Keratinocyte (primary cell): Measurements from ENCODE around the gene AKAP6. TPM values are rescaled to one million over a fixed set of nuclear protein-coding genes. Genes with fewer than 3 reads are reported as not detected.

ENCODE experiments used
- DNase-seq: peaks from one replicate; pipeline ENCODE4 v3.0.0-alpha.2; 2011; ENCODE audit warnings: low read depth, missing footprints, low spot score
- FAIRE-seq: peaks from 2 replicates; lab custom pipeline; 2011; peaks lifted over from hg19 to GRCh38; lab: Jason Lieb, UNC
- H2AFZ ChIP-seq: 2 replicates; pipeline ENCODE4 v1.6.0; 2012; ENCODE audit warnings: low read length, control low read depth, inconsistent platforms; ENCODE audit not compliant: control insufficient read depth
- H3K27ac ChIP-seq: 2 replicates; pipeline ENCODE4 v1.5.1; 2011; ENCODE audit warnings: low read length; ENCODE audit not compliant: control insufficient read depth, insufficient read depth
- H3K27me3 ChIP-seq: 3 replicates; pipeline ENCODE4 v1.6.0; 2011; ENCODE audit warnings: low read length; ENCODE audit not compliant: control insufficient read depth, insufficient read depth; ENCODE audit errors: extremely low read depth
- H3K36me3 ChIP-seq, 2 experiments: 2 replicates in 1 of 2; 3 replicates in 1 of 2; pipeline ENCODE4 v1.5.1; 2011; ENCODE audit warnings: low read length in 2 of 2, mild to moderate bottlenecking in 1 of 2; ENCODE audit not compliant: control insufficient read depth in 2 of 2, insufficient read depth in 2 of 2; ENCODE audit errors: extremely low read depth in 1 of 2
- H3K4me1 ChIP-seq: 3 replicates; pipeline ENCODE4 v1.5.1; 2011; ENCODE audit warnings: low read length; ENCODE audit not compliant: control insufficient read depth, insufficient read depth; ENCODE audit errors: extremely low read depth
- H3K4me2 ChIP-seq: 3 replicates; pipeline ENCODE4 v1.6.0; 2011; ENCODE audit warnings: low read depth, low read length; ENCODE audit not compliant: control insufficient read depth, insufficient read depth; ENCODE audit errors: extremely low read depth
- H3K4me3 ChIP-seq, 3 experiments: fragments of 200-600 bp in 1 of 3; sonication (generic) in 1 of 3; 2 replicates in 2 of 3; 3 replicates in 1 of 3; pipeline ENCODE4 v1.5.1; 2011 to 2016; ENCODE audit warnings: low read length in 3 of 3, mild to moderate bottlenecking in 3 of 3, control low read depth in 2 of 3, inconsistent platforms in 1 of 3, low read depth in 1 of 3, mixed read lengths in 1 of 3, mixed run types in 1 of 3, moderate library complexity in 1 of 3; ENCODE audit not compliant: control insufficient read depth in 2 of 3, insufficient read depth in 2 of 3; ENCODE audit errors: extremely low read depth in 1 of 3
- H3K79me2 ChIP-seq: 2 replicates; pipeline ENCODE4 v1.6.0; 2012; ENCODE audit warnings: low read length; ENCODE audit not compliant: control insufficient read depth, insufficient read depth
- H3K9ac ChIP-seq: 3 replicates; pipeline ENCODE4 v1.6.0; 2011; ENCODE audit warnings: low read length; ENCODE audit not compliant: control insufficient read depth, insufficient read depth; ENCODE audit errors: extremely low read depth
- H3K9me1 ChIP-seq: 3 replicates; pipeline ENCODE4 v1.6.0; 2011; ENCODE audit warnings: low read length; ENCODE audit not compliant: control insufficient read depth, insufficient read depth; ENCODE audit errors: extremely low read depth
- H3K9me3 ChIP-seq: 2 replicates; pipeline ENCODE4 v1.5.1; 2012; ENCODE audit warnings: low read depth, low read length; ENCODE audit not compliant: control insufficient read depth
- H4K20me1 ChIP-seq: 3 replicates; pipeline ENCODE4 v1.6.0; 2011; ENCODE audit warnings: low read length; ENCODE audit not compliant: control insufficient read depth, insufficient read depth; ENCODE audit errors: extremely low read depth
- EZH2 ChIP-seq: IDR thresholded peaks from one replicate; pipeline ENCODE4 v1.6.1; 2012; ENCODE audit warnings: inconsistent platforms, mild to moderate bottlenecking, low read length, moderate library complexity
- dilution Hi-C: fragments of 300-500 bp; cut with MboI; formaldehyde crosslinking; loops from one replicate; pipeline ENCODE4 v1.7.0; 2020; ENCODE audit warnings: low sequenced_read_pairs; ENCODE audit not compliant: extremely low pct_ligation_motif_present
- polyA plus RNA-seq, 5 experiments: library from polyadenylated mRNA; depleted of rRNA in 3 of 5; stranded (reverse) in 3 of 5; stranded (forward) in 1 of 5; unstranded in 1 of 5; fragments of >200 nt; gene quantifications; 1 replicate in 1 of 5; 2 replicates in 3 of 5; 3 replicates in 1 of 5; pipeline versions ENCODE4 v1.2.1 to v1.2.3, GENCODE V29; 2011 to 2012; ENCODE audit warnings: missing spikeins in 2 of 5, low read depth in 1 of 5, low replicate concordance in 1 of 5
- TF ChIP-seq, protein P1 (sequence below), 3 experiments: IDR thresholded peaks in 1 of 3; conservative IDR thresholded peaks in 1 of 3; optimal IDR thresholded peaks in 1 of 3; 2 replicates in 2 of 3; 3 replicates in 1 of 3; pipeline versions ENCODE3 to v1.5.1; 2011; ENCODE audit warnings: low read length in 3 of 3, mild to moderate bottlenecking in 3 of 3, moderate library complexity in 2 of 3, control low read depth in 1 of 3, inconsistent platforms in 1 of 3; ENCODE audit not compliant: insufficient read depth in 2 of 3; ENCODE audit errors: extremely low read depth in 1 of 3

AKAP6 gene
- polyA plus RNA-seq, 1 donor (not counting 4 experiments of a cell fraction or from before 2014, with no cell fraction given) = 2.0 TPM

DNA sequence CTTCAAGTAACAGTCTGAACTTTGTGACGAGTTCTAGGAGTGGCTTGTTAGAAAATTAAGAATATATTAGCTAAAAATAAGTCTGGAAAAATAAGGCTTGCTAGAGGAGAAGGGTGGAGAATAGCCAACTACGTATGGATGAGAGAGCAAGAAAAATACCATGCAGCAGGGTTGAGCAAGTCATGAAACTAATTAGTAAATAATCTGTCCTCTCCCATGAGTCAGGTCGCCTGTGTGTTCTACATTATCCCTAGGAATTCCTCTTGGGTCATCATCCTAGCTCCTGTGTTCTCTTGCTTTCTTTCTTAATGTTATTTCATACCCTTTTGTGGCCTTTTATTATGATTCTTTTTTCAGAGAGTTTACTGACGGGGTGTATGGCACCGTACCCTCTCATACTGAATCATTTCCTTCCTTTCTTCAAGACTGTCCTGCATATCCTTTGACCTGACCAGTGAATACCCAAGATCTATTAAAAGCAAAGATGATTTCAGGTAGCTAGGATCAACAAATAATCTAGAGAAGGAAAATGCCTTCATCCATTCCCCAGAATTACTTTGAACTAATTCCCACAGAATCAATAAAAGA lies 432.4 kb downstream of the AKAP6 start:
- no peak for DNase-seq
- H2AFZ ChIP-seq = no peak overlapping the region
- no peak for FAIRE-seq
- H3K9me1 ChIP-seq = no peaks in the 10 kb centered on the region
- H3K36me3 ChIP-seq = no peaks in the 10 kb centered on the region
- H3K79me2 ChIP-seq = no peaks in the 10 kb centered on the region
- no peak overlapping the region for H3K4me3 ChIP-seq
- dilution Hi-C loops = no loop called here
- H3K4me1 ChIP-seq = no peaks in the 10 kb centered on the region
- TF ChIP-seq, protein P1, sequence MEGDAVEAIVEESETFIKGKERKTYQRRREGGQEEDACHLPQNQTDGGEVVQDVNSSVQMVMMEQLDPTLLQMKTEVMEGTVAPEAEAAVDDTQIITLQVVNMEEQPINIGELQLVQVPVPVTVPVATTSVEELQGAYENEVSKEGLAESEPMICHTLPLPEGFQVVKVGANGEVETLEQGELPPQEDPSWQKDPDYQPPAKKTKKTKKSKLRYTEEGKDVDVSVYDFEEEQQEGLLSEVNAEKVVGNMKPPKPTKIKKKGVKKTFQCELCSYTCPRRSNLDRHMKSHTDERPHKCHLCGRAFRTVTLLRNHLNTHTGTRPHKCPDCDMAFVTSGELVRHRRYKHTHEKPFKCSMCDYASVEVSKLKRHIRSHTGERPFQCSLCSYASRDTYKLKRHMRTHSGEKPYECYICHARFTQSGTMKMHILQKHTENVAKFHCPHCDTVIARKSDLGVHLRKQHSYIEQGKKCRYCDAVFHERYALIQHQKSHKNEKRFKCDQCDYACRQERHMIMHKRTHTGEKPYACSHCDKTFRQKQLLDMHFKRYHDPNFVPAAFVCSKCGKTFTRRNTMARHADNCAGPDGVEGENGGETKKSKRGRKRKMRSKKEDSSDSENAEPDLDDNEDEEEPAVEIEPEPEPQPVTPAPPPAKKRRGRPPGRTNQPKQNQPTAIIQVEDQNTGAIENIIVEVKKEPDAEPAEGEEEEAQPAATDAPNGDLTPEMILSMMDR (optimal IDR thresholded peaks at IDR 0.05 in 1 of 3, IDR thresholded peaks at IDR 0.05 in 1 of 3, conservative IDR thresholded peaks at IDR 0.05 in 1 of 3; ENCODE audit: extremely low read depth in 1 of 3, insufficient read depth in 2 of 3, low read length in 3 of 3) = no peak
- no peak for TF ChIP-seq EZH2
- no peaks in the 10 kb centered on the region for H3K9me3 ChIP-seq
- no peak overlapping the region for H3K4me2 ChIP-seq
- no peaks in the 10 kb centered on the region for H4K20me1 ChIP-seq
- H3K27me3 ChIP-seq = no peaks in the 10 kb centered on the region
- H3K9ac ChIP-seq = no peak overlapping the region
- H3K27ac ChIP-seq = no peak overlapping the region

DNA sequence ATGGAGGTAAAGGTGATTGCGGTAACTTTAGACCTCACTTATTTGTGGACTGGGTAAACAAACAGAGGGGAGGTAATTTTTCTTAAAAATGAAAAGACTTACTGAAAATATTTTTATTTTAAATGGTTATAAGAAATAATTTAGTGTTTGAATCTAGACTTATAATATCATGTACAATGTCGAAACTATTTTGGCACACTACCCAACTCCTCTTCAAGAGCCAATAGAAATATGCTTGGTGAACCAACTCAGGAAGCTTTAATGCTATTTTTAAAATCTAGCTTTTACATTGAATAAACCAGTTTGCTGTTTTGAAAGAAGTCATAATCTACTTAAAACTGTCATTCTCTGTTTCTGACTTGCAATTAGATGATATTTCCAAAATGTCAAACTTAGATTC lies 433.8 kb downstream of the AKAP6 start:
- DNase-seq (no peak), FAIRE-seq (no peak)
- H3K79me2 ChIP-seq = no peaks in the 10 kb centered on the region
- H4K20me1 ChIP-seq = no peaks in the 10 kb centered on the region
- H3K4me2 ChIP-seq = no peak overlapping the region
- no peaks in the 10 kb centered on the region for H3K9me1 ChIP-seq
- H3K27ac ChIP-seq = no peak overlapping the region
- H3K4me3 ChIP-seq = no peak overlapping the region
- no peaks in the 10 kb centered on the region for H3K9me3 ChIP-seq
- dilution Hi-C loops = no loop called here
- no peak for TF ChIP-seq EZH2
- TF ChIP-seq, protein P1 (optimal IDR thresholded peaks at IDR 0.05 in 1 of 3, IDR thresholded peaks at IDR 0.05 in 1 of 3, conservative IDR thresholded peaks at IDR 0.05 in 1 of 3; ENCODE audit: extremely low read depth in 1 of 3, insufficient read depth in 2 of 3, low read length in 3 of 3) = no peak
- no peak overlapping the region for H2AFZ ChIP-seq
- no peaks in the 10 kb centered on the region for H3K36me3 ChIP-seq
- no peaks in the 10 kb centered on the region for H3K27me3 ChIP-seq
- H3K9ac ChIP-seq = no peak overlapping the region
- H3K4me1 ChIP-seq = no peaks in the 10 kb centered on the region
